ENCODE measurements around the gene TSPAN7.

GRCh38 chrX:38638952-38639529, 77.7 kb downstream of the TSPAN7 start:
- TF ChIP-seq CTCF (IDR thresholded peaks at IDR 0.05 in 8 of 11, conservative IDR thresholded peaks at IDR 0.05 in 3 of 11), result no peak
- no peak for TF ChIP-seq POLR2A (IDR thresholded peaks at IDR 0.05)

Data from spleen (tissue), 7 donors.